HUDEP-2 (cell line): Measurements from ENCODE around the gene FTCD.
"Not testable (repeated sequence)": the region's sequence is repeated elsewhere in the genome, so short reads cannot be mapped to it uniquely, and the experiment has no call there.

Experiments
- DNase-seq, 76 experiments: peaks; one replicate each; lab custom pipeline; 2025; ENCODE audit not compliant: unreplicated experiment in 76 of 76; lab: John Stamatoyannopoulos, UW

The FTCD gene

DNA sequence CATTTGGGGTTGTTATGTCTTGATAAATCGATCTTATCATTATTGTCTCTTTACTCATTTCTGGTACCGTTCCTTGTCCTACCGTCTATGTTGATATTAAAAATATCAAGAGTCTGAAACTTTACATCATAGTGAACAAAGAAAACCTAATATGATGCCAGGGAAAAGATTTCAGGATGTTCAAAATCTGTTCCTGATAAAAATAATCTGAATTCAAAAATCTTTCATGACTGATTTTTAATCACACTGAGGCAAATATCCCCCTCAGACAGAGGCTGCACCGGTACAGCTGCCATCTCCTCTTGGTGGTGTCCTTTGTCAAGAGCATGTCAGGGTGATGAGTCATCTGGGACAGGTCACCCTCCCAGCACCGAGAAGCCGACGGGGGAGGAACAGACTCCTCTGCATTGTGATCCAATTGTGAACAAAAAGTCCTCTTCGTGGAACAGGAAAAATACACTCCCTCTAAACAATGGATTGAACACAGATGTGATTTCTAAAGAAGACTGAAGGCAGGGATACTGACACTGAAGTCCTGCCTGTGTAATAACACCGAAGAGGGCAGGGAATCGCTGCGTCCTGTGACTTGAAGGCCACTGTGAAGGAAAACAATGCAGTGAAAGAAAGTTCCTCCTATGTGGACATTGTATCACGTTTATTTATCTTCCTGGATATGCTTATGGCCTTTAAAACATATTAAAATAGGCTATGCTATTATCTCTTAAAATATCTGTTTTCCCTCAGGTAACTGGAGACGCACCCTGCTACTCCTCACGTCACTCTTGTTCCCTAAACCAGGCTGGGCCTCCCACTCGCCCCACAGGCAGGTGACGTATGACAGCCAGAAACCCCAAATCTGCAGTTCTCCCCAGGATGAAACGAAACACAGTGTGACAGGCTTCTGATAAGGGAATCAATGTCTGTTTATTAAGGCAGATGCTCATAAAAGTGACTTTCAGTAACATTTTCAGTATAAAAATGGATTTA, 33.1 kb upstream of the FTCD start:
- DNase-seq: peak in 66 of 76 experiments; percentile 22 to 84 (median 57)

DNA sequence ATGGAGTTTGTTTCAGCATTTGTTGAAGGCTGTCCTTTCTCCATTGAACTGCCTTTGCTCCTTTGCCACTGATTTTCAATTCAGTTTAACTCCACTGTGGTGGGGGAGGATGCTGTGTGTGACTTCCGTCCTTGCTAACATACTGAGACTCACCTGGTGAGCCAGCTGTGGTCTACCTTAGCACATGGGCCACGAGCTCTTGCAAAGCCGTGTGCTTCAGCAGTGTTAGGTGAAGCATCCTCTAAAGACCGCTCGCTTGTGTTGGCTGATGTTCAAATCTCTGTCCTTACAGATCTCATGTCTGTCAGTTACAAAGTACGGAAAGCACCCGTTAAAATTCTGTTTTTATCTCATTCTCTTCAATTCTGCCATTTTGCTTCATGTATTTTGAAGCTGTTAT, 32.4 kb upstream of the FTCD start:
- no peak for DNase-seq

DNA sequence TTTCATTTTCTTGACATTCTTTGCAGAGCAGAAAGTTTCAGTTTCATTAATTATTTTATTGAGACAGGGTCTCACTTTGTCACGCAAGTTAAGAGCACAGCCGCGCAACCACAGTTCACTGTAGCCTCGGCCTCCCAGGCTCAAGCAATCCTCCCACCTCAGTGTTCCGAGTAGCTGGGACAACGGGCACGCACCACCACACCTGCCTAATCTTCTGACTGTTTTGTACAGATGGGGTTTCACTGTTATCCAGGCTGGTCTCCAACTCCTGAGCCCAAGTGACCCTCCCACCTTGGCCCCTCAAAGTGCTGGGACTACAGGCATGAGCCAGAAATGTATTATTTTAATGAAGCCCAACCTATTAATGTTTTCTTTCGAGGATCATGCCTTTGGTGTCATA, 31.9 kb upstream of the FTCD start:
- DNase-seq: no peak

DNA sequence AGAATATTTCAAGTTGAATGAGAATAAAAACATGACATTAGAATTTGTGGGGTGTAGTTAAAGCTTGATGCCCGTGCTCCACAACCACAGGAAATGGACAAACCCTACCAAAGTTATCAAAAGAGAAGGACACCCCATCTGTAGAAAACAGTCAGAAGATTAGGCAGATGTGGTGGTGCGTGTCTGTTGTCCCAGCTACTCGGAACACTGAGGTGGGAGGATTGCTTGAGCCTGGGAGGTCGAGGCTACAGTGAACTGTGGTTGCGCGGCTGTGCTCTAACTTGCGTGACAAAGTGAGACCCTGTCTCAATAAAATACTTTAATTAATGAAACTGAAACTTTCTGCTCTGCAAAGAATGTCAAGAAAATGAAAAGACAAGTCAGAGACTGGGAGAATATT, 30.3 kb upstream of the FTCD start:
- peak in 5 of 76 experiments; percentile 13 to 29 (median 21) for DNase-seq

DNA sequence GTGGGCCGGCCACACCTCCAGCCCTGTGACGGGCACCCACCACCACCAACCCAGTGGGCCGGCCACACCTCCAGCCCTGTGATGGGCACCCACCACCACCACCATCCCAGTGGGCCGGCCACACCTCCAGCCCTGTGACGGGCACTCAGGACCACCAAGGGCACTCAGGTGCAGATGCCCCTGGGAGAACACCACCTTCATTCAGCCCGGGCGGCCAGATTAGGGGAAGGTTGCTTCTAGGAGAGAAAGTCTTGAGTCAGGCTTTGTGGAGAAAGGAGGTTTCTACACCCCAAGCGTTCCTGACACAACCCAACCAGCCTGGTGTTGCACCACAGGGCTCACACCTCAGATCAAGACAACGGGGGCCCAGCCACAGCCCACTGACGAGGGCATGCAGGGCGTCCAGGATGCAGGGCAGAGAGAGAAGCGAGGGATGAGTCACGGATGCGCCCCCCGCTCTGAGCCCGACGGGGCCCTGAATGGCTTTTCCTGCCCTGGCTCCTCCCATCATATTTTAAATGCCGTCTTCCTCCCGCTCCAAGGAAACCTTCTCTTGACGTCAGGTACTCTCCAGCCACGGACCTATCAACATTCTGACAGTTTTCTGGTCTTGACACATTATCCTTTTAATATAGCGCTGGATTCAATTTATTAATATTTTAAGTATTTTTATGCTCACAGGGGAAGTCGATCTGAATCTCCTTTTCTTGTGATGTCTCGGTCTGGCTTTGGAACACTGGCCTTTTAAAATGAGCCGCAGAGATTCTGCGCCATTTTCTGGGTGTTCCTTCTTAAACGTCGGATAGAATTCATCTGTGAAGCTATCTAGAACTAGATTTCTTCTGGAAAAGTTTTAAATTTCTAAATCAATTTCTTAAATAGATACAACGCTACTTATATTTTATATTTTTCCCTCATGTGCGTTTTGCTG, 29.5 kb upstream of the FTCD start:
- DNase-seq: peak in 64 of 76 experiments; percentile 8 to 91 (median 74)

DNA sequence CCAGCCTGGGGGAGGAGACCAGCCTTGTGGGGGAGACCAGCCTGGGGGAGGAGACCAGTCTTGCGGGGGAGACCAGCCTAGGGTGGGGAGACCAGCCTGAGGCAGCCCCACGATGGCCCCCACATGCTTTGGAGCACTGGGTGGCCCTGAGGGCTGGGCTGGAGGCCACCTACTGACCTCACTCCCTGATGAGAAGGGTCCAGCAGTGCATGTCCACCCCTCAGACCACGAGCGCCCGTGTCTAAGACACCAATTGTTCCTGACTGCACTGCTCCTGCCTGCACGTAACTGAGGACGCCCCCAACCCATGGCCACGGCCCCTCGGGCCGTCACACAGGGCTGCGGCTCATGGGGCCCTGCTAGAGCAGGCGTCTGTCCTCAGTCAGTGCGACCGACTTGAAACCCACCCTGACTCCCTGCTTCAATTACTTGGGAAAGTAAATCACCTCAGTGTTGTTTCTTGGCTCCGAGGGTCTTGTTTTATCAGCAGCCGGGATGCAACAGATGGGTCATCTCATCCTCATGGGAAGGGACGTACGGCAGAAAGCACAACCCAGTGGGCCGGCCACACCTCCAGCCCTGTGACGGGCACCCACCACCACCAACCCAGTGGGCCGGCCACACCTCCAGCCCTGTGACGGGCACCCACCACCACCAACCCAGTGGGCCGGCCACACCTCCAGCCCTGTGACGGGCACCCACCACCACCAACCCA, 28.7 kb upstream of the FTCD start, which contains the start of gene SPATC1L:
TSS of gene SPATC1L (minus strand) at position 550 of the 715 bp plus-strand sequence. CDS start 1,643 bp downstream, outside the sequence.
- DNase-seq: peak in 63 of 76 experiments; percentile 11 to 89 (median 71)

DNA sequence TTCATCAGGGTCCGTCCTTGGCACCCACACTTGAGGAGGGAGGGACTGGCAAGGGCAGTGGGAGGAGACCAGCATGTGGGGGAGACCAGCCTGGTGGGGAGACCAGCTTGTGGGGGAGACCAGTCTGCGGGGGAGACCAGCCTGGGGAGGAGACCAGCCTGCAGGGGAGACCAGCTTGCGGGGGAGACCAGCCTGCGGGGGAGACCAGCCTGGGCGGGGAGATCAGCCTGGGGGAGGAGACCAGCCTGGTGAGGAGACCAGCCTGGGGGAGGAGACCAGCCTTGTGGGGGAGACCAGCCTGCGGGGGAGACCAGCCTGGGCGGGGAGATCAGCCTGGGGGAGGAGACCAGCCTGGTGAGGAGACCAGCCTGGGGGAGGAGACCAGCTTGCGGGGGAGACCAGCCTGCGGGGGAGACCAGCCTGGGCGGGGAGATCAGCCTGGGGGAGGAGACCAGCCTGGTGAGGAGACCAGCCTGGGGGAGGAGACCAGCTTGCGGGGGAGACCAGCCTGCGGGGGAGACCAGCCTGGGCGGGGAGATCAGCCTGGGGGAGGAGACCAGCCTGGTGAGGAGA, 28.0 kb upstream of the FTCD start:
- DNase-seq: peak in 44 of 76 experiments; percentile 21 to 83 (median 66)

DNA sequence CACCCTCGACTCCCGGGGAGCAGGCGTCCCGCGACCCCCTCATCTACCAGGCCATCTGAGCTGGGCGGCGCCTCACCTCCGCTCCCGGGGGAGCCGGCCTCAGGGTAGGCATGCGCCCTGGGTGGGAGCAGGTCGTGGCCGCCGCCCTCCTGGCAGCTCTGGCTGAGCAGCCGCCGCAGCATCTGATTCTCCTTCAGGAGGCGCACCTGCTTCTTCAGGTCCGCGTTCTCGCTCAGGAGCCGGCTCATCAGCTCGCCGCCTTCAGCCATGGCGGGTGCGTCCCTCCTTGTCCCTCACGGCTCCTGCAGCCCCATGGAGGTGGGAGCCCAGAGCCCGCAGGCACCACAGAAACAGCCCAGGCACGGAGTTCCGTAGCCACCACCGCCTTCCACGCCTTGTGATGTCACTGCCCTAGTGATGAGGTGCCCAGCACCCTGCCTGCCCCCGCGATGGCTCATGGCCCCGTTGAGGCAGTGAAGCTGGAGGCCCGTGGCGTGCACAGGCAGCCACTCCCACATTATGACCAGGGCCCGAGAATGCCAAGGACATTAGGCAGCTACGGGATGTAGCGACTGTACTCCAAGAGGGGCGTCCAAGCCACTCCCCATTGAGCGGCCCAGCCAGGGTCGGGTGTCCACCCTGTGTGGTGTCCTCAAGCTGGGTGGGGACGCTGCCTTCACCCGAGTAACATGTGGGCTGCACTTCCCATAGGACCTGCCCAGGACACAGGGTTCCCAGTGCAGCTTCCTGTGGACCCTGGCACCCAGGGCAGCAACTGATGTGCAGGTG, 27.4 kb upstream of the FTCD start:
- DNase-seq: peak in 3 of 76 experiments; percentile 15 to 45 (median 33)

DNA sequence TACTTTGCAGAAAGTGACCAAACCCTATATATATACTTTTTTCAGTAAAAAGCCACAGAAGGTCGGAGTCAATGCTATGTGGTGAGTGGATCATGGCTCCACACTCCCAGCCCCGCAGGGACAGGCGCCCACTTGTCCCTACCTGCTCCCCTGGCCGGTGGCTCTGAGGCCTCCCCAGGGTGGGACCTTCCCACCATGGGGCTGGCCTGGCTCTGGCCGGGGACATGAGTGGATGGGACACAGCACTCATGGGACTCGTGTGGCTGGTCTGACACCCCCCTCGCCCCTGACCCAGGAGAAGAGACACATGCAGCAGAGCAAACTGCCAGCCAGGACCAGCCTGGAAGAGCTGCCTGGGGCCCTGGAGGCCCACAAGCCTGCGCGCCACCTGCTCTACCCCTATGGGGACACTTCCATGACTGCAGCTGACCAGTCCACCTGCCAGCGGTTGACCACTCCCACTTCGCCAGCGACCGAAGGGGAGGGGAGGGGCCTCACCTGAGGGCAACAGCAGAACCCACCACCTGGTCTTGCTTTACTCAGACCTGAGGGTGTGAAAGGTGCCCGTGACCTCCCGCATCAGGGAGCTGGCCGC, 26.7 kb upstream of the FTCD start:
- DNase-seq: no peak

DNA sequence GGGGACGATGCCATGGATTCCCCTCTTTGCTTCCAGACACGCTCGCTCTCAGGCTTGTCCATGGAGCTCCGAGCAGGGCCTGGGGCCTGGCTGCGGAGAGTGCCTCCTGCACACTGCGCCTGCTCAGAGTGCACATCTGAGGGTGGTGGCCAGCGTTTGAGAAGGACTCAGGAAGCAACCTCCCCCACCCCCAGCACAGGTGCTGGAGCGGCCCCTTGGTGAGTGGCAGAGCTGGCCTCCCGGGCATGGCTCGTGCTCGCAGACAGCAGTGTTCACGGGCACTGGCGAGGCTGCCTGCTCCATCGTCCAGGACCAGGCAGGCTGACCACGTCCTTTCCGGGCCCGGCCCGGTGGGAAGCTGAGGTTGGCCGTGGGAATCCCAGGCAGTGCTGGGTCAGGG, 26.1 kb upstream of the FTCD start:
- DNase-seq: no peak

DNA sequence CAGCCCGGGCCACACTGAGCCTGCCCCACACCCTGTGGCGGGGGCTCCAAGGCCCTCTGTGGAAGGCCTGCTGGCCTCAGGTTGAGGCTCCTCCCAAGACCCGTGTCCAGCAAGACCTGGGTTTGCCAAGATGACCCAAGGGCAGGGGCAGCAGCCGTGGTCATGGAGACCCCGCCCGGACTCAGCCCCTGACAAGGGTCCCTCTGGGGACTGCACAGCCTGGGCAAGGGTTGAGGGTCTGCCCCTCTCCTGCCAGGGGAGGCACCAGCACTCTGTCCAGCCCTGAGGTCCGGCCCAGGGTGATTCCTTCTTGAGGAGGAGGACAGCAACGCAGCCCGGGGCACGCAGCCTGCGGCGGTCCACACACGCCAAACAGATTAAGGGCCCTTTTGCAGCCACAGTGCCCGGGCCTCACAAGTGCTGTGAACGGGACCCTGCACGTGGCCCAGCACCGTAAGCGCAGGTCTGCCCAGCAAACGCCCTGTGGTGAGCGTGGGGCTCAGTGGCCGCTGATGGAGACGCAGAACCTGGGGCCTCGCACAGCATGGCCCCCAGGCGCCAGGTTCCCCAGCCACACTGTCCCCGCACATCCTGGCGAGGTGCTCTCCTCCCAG, 25.5 kb upstream of the FTCD start:
- DNase-seq: no peak

DNA sequence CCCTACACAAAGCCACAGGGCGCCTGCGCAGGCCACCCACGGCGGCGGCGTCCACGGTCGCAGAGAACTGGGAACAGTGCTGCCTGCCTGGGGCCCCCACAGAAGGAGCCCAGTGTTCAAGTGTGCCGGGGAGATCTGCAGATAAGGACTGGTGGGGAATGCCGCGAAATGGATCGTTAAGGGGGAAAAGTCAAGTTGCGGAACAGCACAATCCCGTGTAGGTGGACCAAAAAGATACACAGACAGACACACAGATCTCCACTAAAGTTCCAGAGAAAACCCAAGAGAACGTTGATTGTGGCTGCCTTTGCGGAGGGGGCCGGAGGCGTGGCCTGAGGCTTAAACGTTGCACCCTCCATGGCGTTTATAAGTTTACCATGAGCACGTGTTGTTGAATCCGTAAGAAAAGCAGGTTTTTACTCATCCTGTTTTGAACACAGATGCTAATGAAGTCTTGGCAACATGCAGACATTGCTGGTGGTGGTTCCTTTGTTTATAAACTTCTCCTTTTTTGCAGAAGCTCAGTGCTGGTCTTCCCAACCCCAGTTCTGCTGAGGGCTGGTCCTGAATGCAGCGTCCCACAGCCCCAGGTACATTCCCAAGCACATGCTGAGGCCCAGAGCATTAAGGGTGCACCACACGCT, 24.8 kb upstream of the FTCD start:
- DNase-seq: no peak

DNA sequence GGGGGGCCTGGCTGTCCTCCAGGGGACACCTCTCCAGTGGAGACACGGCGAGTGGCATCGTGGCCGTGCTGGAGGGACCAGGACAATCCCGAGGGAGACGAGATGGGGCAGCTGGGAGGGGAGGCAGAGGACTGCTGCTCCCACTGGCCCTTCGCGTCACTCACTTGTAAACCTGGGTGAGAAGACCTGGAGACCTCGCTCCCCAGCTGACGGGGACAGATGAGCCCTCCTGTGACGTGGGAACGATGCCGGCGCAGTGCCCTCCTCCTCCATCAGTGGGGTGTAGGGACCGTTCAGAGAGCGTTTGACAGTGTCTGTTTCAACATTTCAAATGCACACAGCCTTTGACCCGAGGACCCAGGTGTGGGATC, 24.3 kb upstream of the FTCD start:
- DNase-seq: no peak

DNA sequence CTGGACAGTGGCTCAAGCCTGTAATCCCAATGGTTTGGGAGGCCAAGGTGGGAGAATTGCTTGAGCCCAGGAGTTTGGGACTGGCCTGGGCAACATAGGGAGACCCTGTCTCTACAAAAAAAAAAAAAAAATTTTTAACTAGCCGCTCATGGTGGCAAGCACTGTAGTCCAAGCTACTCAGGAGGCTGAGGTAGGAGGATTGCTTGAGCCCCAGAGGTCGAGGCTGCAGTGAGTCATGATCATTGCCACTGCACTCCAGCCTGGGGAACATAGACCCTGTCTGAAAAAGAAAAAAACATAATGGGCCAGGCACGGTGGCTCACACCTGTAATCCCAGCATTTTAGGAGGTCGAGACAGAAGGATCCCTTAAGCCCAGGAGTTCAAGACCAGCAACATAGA, 23.6 kb upstream of the FTCD start:
- no peak for DNase-seq

DNA sequence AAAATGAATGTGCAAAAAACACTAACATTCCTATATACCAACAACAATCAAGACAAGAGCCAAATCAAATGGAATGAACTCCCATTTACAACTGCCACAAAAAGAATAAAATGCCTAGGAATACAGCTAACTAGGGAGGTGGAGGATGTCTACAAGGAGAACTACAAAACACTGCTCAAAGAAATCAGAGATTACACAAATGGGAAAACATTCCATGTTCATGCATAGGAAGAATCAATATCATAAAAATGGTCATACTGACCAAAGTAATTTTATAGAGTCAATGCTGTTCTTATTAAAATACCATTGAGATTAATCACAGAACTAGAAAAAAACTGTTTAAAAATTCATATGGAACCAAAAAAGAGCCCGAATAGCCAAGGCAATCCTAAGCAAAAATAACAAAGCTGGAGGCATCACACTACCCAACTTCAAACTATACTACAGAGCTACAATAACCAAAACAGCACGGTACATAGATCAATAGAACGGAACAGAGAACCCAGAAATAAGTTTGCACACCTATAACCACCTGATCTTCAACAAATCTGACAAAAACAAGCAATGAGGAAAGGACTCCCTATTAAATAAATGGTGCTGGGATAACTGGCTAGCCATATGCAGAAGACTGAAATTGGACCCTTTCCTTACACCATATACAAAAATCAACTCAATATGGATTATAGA, 21.2 kb upstream of the FTCD start:
- DNase-seq: not testable (repeated sequence)

DNA sequence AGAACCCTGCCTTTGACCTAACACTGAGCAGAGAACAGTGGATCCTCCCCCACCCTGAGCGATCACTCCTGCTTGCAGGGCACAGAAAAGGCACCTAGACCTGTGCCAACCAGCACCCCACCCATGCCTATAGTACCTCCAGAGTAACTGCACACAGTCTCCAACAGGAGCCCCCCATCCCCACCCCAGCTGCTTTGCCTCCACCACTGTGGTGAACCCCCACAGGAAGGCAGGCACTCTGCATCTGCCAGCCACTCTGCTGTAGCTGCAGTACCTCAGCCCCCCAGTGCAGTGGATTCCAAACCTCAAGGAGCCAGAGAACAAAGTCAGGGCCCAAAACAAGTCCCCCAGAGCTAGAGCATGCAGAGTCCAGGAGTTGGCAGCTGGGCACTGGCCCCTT, 18.2 kb upstream of the FTCD start:
- no peak for DNase-seq

DNA sequence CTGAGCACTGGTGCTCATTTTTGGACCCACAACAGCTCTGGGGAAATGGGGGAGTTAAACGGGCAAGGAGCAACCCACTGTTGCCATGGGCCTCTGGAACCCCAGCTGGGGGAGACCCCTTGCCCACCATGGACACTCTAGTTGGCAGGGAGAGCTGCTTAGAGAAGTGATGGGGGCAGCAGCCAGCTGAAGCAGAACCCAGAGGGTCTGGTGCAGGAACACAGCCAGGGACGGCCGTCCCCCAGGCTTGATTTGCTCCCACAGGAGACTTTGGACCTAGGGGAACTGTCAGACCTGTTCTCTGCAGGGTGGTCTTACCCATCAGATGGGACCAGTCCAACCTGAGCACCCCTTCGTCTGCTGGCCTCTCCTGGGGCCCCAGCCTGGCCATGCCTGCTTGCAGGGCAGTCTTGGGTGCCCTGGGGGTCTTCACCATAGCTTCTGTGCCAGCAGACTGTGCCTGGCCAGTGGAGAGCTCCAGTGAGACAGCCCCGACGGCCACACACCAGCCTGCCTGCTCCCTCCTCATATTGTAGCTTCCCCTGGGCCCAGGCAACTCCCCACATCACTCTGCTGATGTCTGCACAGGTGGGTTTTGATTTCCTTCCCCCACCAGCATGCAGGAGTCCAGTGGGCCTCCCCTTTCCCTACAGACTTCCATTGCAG, 17.6 kb upstream of the FTCD start:
- no peak for DNase-seq
